Measurements from ENCODE around the gene GDE1. TPM values are rescaled to one million over a fixed set of nuclear protein-coding genes. Genes with fewer than 3 reads are reported as not detected.

The GDE1 gene
- total and polyA plus RNA-seq, 2 of the 4 experiments (the other 2 are of a cell fraction), result 50.1 to 62.4 TPM

- H2BK15ac ChIP-seq (ENCODE audit: low read depth, low read length), result no peak overlapping the region
- ATAC-seq (ENCODE audit: low read depth), result no peak
These were observed 39.6 kb downstream of the GDE1 start for GRCh38 chr16:19482291-19482690.

More at GRCh38 chr16:19482291-19482690, 39.6 kb downstream of the GDE1 start:
- Histone ChIP-seq H2AFZ (replicated peaks; ENCODE audit: low read length, poor library complexity) (no peak overlapping the region), H2BK20ac (ENCODE audit: low read depth, low read length) (no peak overlapping the region), H3K9me1 (ENCODE audit: insufficient read depth, low read length) (no peaks in the 10 kb centered on the region), H3K9ac (ENCODE audit: low read depth, low read length) (no peak overlapping the region), H4K91ac (ENCODE audit: insufficient read depth, low read depth, low read length) (no peak overlapping the region), H3K14ac (replicated peaks; ENCODE audit: low read depth, low read length) (no peak overlapping the region), H2BK120ac (ENCODE audit: low read depth, low read length) (no peak overlapping the region), H3K79me1 (ENCODE audit: low read depth in 1 of 2, low read length in 2 of 2) (no peaks in the 10 kb centered on the region), H3K27me3 (ENCODE audit: control insufficient read depth, insufficient read depth, low read length) (peaks cover 2% of the 10 kb centered on the region), H3K18ac (ENCODE audit: low read depth, low read length) (no peak overlapping the region), H2BK5ac (ENCODE audit: low read depth, low read length, poor library complexity, severe bottlenecking) (no peak overlapping the region), H3K4me2 (ENCODE audit: low read depth, low read length) (no peak overlapping the region), H3K56ac (ENCODE audit: extremely low read depth, insufficient read depth, low read length) (no peak overlapping the region), H4K20me1 (ENCODE audit: insufficient read depth, low read length) (no peaks in the 10 kb centered on the region), H2AK9ac (replicated peaks; ENCODE audit: low read depth, low read length, poor library complexity) (no peak overlapping the region), H4K8ac (ENCODE audit: low read depth in 2 of 2, low read length in 2 of 2) (no peak overlapping the region), H3K9me3 (ENCODE audit: control insufficient read depth, insufficient read depth, low read length) (no peaks in the 10 kb centered on the region), H2AK5ac (ENCODE audit: low read depth, low read length) (no peak overlapping the region), H3K4ac (ENCODE audit: low read depth, low read length) (no peak overlapping the region), H3K4me1 (ENCODE audit: control insufficient read depth, insufficient read depth, low read length) (no peaks in the 10 kb centered on the region), H3K27ac (ENCODE audit: insufficient read depth, low read length) (no peak overlapping the region), H4K5ac (ENCODE audit: low read depth, low read length) (no peak overlapping the region), H3K23ac (ENCODE audit: low read depth, low read length) (no peak overlapping the region), H3K4me3 (ENCODE audit: insufficient read depth, low read depth, low read length) (no peak overlapping the region), H3K36me3 (ENCODE audit: control insufficient read depth, insufficient read depth, low read length) (no peaks in the 10 kb centered on the region)
- dilution Hi-C loops (cut with HindIII; ENCODE audit: low sequenced_read_pairs, unreplicated experiment) (no loop called here), intact Hi-C loops (cut with micrococcal nuclease) (no loop called here), in situ Hi-C loops (cut with MboI; ENCODE audit: low sequenced_read_pairs) (no loop called here)
- no TSS peak for BruUV-seq (replicated peaks)
- WGBS, 2 experiments (ENCODE audit: extremely low coverage in 2 of 2, insufficient read length in 1 of 2), result no CpG with 5 or more reads among the region's 1 CpG
- TF ChIP-seq CEBPB (IDR thresholded peaks at IDR 0.05; ENCODE audit: low read depth, low read length) (no peak), NFE2L2 (IDR thresholded peaks at IDR 0.05; ENCODE audit: low read depth, low read length) (no peak), SMC3 (IDR thresholded peaks at IDR 0.05; ENCODE audit: low read depth, low read length) (no peak), POLR2A (IDR thresholded peaks at IDR 0.05; ENCODE audit: low read depth, low read length) (no peak), CHD1 (IDR thresholded peaks at IDR 0.05; ENCODE audit: low read depth, low read length) (no peak), RAD21 (IDR thresholded peaks at IDR 0.05; ENCODE audit: low read length) (no peak)
- TF ChIP-seq, protein P1, sequence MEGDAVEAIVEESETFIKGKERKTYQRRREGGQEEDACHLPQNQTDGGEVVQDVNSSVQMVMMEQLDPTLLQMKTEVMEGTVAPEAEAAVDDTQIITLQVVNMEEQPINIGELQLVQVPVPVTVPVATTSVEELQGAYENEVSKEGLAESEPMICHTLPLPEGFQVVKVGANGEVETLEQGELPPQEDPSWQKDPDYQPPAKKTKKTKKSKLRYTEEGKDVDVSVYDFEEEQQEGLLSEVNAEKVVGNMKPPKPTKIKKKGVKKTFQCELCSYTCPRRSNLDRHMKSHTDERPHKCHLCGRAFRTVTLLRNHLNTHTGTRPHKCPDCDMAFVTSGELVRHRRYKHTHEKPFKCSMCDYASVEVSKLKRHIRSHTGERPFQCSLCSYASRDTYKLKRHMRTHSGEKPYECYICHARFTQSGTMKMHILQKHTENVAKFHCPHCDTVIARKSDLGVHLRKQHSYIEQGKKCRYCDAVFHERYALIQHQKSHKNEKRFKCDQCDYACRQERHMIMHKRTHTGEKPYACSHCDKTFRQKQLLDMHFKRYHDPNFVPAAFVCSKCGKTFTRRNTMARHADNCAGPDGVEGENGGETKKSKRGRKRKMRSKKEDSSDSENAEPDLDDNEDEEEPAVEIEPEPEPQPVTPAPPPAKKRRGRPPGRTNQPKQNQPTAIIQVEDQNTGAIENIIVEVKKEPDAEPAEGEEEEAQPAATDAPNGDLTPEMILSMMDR (conservative IDR thresholded peaks at IDR 0.05; ENCODE audit: low read depth, low read length), result no peak
- TF ChIP-seq, protein P2, sequence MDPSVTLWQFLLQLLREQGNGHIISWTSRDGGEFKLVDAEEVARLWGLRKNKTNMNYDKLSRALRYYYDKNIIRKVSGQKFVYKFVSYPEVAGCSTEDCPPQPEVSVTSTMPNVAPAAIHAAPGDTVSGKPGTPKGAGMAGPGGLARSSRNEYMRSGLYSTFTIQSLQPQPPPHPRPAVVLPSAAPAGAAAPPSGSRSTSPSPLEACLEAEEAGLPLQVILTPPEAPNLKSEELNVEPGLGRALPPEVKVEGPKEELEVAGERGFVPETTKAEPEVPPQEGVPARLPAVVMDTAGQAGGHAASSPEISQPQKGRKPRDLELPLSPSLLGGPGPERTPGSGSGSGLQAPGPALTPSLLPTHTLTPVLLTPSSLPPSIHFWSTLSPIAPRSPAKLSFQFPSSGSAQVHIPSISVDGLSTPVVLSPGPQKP (IDR thresholded peaks at IDR 0.05; ENCODE audit: borderline replicate concordance, low read depth, low read length), result no peak
- ChIA-PET CTCF (no interaction called here), POLR2A (ENCODE audit: unreplicated experiment) (no interaction called here)
- no peak for DNase-seq

Data from IMR-90 (cell line).